DND-41 (cell line): ENCODE data around the gene LCA5L.

Source experiments
- CTCF ChIP-seq: IDR thresholded peaks from 2 replicates; pipeline ENCODE4 v1.5.1; 2012; ENCODE audit warnings: borderline replicate concordance, low read length, moderate library complexity, mild to moderate bottlenecking; ENCODE audit not compliant: poor library complexity, severe bottlenecking; ENCODE audit errors: extremely low read depth
- EZH2 ChIP-seq: IDR thresholded peaks from 3 replicates; pipeline ENCODE4 v1.6.1; 2012; ENCODE audit warnings: borderline replicate concordance, low read depth, mild to moderate bottlenecking, moderate library complexity, low read length, inconsistent platforms; ENCODE audit not compliant: severe bottlenecking

DNA sequence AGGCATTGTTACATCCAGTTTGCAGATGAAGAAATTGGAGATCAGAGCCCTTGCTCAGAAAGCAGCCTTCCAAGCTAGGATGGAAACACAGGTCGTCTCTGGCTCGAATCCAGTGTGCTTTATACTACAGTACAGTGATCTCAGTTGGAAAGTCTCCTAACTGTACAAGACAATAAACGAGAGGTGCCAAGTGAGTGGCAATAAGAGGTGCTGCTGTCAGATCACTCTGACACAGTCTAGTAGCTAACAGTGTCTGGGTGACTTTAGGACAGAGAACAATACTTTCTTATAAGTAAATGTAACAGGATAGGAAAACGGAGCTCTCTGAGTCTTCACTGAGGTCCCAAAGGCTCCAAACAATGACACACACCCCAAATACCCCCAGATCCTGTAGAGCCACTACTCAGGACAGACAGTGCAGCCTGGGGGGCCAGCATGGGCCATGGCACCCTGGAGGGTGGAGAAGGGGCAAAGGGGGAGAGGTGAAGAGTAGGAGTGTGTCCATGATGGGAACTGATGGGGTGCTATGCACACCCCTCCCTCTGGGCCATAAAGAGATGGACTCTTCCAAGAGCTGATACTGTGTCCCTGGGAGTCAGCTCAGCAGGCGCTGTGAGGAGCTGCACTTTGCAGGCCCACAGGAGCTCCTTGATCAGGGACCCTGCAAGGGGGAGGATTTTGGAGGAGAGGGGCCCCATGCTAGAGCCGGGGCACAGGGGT is 9.5 kb upstream of the LCA5L start:
- no peak for TF ChIP-seq CTCF
- TF ChIP-seq EZH2: no peak
